ENCODE measurements around the gene STAMBP. TPM values are rescaled to one million over a fixed set of nuclear protein-coding genes. Genes with fewer than 3 reads are reported as not detected.

Gene STAMBP
- total and polyA plus RNA-seq, 2 of the 13 experiments (the other 11 are each of a cell fraction or from before 2014, with no cell fraction given): 49.6 to 53.2 TPM

DNA sequence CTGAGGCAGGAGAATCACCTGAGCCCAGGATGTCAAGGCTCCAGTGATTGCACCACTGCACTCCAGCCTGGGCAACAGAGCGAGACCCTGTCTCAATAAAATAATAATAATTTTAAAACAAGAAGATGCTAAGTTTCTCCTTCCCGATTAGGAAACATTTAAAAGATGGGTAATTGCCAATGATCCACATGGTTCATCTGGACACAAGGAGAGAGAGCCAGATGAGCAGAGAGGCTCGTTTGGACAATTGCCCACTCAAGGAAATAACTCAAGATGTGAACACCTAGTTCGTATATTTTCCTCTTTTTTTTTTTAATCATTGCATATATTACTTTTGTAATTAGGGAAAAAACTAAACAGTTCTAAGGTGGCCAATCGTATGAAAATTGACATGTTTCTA lies 60.4 kb downstream of the STAMBP start:
- CTCF ChIA-PET (ENCODE audit: low intra/inter-chr PET ratio, low total read pairs): no interaction called here
- DNase-seq (ENCODE audit: low spot score): no peak

More for the DNA sequence above, 60.4 kb downstream of the STAMBP start:
- H4K20me1 ChIP-seq (ENCODE audit: insufficient read depth, low read length): no peaks in the 10 kb centered on the region
- H3K9ac ChIP-seq (ENCODE audit: insufficient read depth, low read depth, low read length): no peak overlapping the region
- in situ Hi-C loops (cut with HindIII; ENCODE audit: extremely low pct_ligation_motif_present, low pct_unique_long_range_greater_than_20kb): no loop called here
- no peak for ATAC-seq
- no TSS peak for BruUV-seq (replicated peaks)
- intact Hi-C loops (cut with micrococcal nuclease; ENCODE audit: unreplicated experiment): no loop called here
- TF ChIP-seq NR3C1 (CRISPR knock-in tag; IDR thresholded peaks at IDR 0.05) (no peak), REXO4 (CRISPR knock-in tag; IDR thresholded peaks at IDR 0.05; ENCODE audit: borderline replicate concordance) (no peak), NFE2L2 (IDR thresholded peaks at IDR 0.05; ENCODE audit: low read length) (no peak), ZFP36 (IDR thresholded peaks at IDR 0.05; ENCODE audit: borderline replicate concordance, low read depth, low read length, partially characterized antibody) (no peak), KLF9 (CRISPR knock-in tag; IDR thresholded peaks at IDR 0.05; ENCODE audit: low read depth) (no peak), KLF12 (CRISPR knock-in tag; IDR thresholded peaks at IDR 0.05; ENCODE audit: borderline replicate concordance) (no peak), ZBTB7B (CRISPR knock-in tag; IDR thresholded peaks at IDR 0.05) (no peak), SP5 (CRISPR knock-in tag; IDR thresholded peaks at IDR 0.05; ENCODE audit: borderline replicate concordance, low read depth) (no peak), ZNF776 (CRISPR knock-in tag; IDR thresholded peaks at IDR 0.05) (no peak), ZNF788 (CRISPR knock-in tag; IDR thresholded peaks at IDR 0.05; ENCODE audit: borderline replicate concordance) (no peak), SNRNP70 (IDR thresholded peaks at IDR 0.05; ENCODE audit: low read depth, low read length) (no peak), ATRX (CRISPR knock-in tag; IDR thresholded peaks at IDR 0.05; ENCODE audit: borderline replicate concordance) (no peak)
- TF ChIP-seq, protein P1, sequence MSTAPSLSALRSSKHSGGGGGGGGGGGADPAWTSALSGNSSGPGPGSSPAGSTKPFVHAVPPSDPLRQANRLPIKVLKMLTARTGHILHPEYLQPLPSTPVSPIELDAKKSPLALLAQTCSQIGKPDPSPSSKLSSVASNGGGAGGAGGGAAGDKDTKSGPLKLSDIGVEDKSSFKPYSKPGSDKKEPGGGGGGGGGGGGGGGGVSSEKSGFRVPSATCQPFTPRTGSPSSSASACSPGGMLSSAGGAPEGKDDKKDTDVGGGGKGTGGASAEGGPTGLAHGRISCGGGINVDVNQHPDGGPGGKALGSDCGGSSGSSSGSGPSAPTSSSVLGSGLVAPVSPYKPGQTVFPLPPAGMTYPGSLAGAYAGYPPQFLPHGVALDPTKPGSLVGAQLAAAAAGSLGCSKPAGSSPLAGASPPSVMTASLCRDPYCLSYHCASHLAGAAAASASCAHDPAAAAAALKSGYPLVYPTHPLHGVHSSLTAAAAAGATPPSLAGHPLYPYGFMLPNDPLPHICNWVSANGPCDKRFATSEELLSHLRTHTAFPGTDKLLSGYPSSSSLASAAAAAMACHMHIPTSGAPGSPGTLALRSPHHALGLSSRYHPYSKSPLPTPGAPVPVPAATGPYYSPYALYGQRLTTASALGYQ (CRISPR knock-in tag; IDR thresholded peaks at IDR 0.05): no peak
- no peaks in the 10 kb centered on the region for H3K36me3 ChIP-seq (replicated peaks in 1 of 2; ENCODE audit: control insufficient read depth in 1 of 2, insufficient read depth in 2 of 2, low read length in 2 of 2)
- H2AFZ ChIP-seq (ENCODE audit: low read length): no peak overlapping the region
- POLR2A ChIA-PET: no interaction called here
- FAIRE-seq: no peak
- H3K27ac ChIP-seq (ENCODE audit: extremely low read length, insufficient read depth, low read length): no peak overlapping the region
- H3K4me2 ChIP-seq (ENCODE audit: low read depth, low read length): no peak overlapping the region
- H3K27me3 ChIP-seq (ENCODE audit: control insufficient read depth in 1 of 2, insufficient read depth in 2 of 2, low read length in 2 of 2): peaks cover 0 to 40% of the 10 kb centered on the region in 2 experiments
- H3K9me3 ChIP-seq (ENCODE audit: low read length): no peaks in the 10 kb centered on the region
- 40% methylated on average over 5 of the region's 5 CpGs for WGBS (ENCODE audit: low lambda C conversion rate)
- H3K4me3 ChIP-seq (replicated peaks in 1 of 3; ENCODE audit: insufficient read depth in 1 of 3, low read depth in 2 of 3, low read length in 3 of 3): no peak overlapping the region
- H3K79me2 ChIP-seq (ENCODE audit: insufficient read depth, low read length): no peaks in the 10 kb centered on the region
- H3K4me1 ChIP-seq (ENCODE audit: insufficient read depth, low read length): peaks cover 12% of the 10 kb centered on the region
